ENCODE results near the gene CACNA1S.

DNA sequence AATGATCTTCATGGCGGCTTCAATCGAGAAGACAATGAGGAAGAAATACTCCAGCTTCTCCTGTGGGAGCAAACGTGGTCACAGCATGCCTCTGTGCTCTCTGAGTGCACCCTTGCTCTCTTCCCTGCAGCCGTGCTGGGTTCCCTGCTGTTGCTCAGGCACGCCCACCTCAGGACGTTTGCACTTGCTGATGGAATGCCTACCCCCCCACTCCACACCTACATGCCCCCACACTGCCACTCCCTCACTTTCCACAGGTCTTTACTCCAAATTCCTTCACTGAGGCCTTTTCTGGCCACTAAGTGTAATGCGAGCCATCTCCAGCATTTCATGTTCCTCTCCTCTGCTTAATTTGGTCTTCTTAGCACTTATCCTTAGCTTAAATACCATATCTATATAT, 18.3 kb downstream of the CACNA1S start:
- TF ChIP-seq EZH2phosphoT487 (IDR thresholded peaks at IDR 0.05; ENCODE audit: low read depth, severe bottlenecking, unreplicated experiment): no peak
- no peak for TF ChIP-seq CTCF (IDR thresholded peaks at IDR 0.05; ENCODE audit: poor library complexity)
- no peak for TF ChIP-seq EZH2 (IDR thresholded peaks at IDR 0.05; ENCODE audit: borderline replicate concordance)

All from hepatocyte (in vitro differentiated cells).